ENCODE measurements around the gene CD3D. TPM values are rescaled to one million over a fixed set of nuclear protein-coding genes. Genes with fewer than 3 reads are reported as not detected.

CD3D gene
- total RNA-seq, 1 donor from 2014 or later, result not detected

- Mint-ChIP-seq H3K4me3 (ENCODE audit: low read depth) (no peak within 1 kb of the TSS), H3K4me1 (ENCODE audit: low read depth) (no peaks in the 10 kb centered on the region), H3K27ac (no peak within 1 kb of the TSS), H3K9me3 (ENCODE audit: low read depth) (no peaks in the 10 kb centered on the region), H3K36me3 (ENCODE audit: insufficient read depth) (no peaks in the 10 kb centered on the region), H3K27me3 (peaks cover 20% of the 10 kb centered on the region)
- no peak for DNase-seq (ENCODE audit: low spot score, unreplicated experiment)
- no peak for TF ChIP-seq CTCF (IDR thresholded peaks at IDR 0.05; ENCODE audit: unreplicated experiment)
Measured at GRCh38 chr11:118304568-118305248, 37.8 kb downstream of the CD3D start, which contains the start of gene CD3E. TSS of gene CD3E (plus strand) at chr11:118304730. CDS start at chr11:118304953, 223 bp downstream.

- no peak for TF ChIP-seq CTCF (IDR thresholded peaks at IDR 0.05; ENCODE audit: unreplicated experiment)
- H3K9me3 Mint-ChIP-seq (ENCODE audit: low read depth), result no peaks in the 10 kb centered on the region
- H3K27me3 Mint-ChIP-seq, result peaks cover 20% of the 10 kb centered on the region
- no peaks in the 10 kb centered on the region for H3K36me3 Mint-ChIP-seq (ENCODE audit: insufficient read depth)
- H3K4me1 Mint-ChIP-seq (ENCODE audit: low read depth), result no peaks in the 10 kb centered on the region
- no peak overlapping the region for H3K27ac Mint-ChIP-seq
- no peak for DNase-seq (ENCODE audit: low spot score, unreplicated experiment)
- H3K4me3 Mint-ChIP-seq (ENCODE audit: low read depth), result no peak overlapping the region
Measured at GRCh38 chr11:118304227-118304567, 38.3 kb downstream of the CD3D start.

- DNase-seq (ENCODE audit: low spot score, unreplicated experiment), result no peak
- no peak for TF ChIP-seq CTCF (IDR thresholded peaks at IDR 0.05; ENCODE audit: unreplicated experiment)
- H3K27me3 Mint-ChIP-seq, result peaks cover 20% of the 10 kb centered on the region
- H3K4me3 Mint-ChIP-seq (ENCODE audit: low read depth), result no peak overlapping the region
- no peak overlapping the region for H3K27ac Mint-ChIP-seq
- H3K4me1 Mint-ChIP-seq (ENCODE audit: low read depth), result no peaks in the 10 kb centered on the region
- no peaks in the 10 kb centered on the region for H3K36me3 Mint-ChIP-seq (ENCODE audit: insufficient read depth)
- no peaks in the 10 kb centered on the region for H3K9me3 Mint-ChIP-seq (ENCODE audit: low read depth)
Measured at GRCh38 chr11:118301600-118302195, 40.8 kb downstream of the CD3D start.

- peaks cover 12% of the 10 kb centered on the region for H3K27me3 Mint-ChIP-seq
- H3K9me3 Mint-ChIP-seq (ENCODE audit: low read depth), result no peaks in the 10 kb centered on the region
- H3K4me3 Mint-ChIP-seq (ENCODE audit: low read depth), result no peak overlapping the region
- peak; percentile 48 for TF ChIP-seq CTCF (IDR thresholded peaks at IDR 0.05; ENCODE audit: unreplicated experiment)
- H3K27ac Mint-ChIP-seq, result no peak overlapping the region
- no peaks in the 10 kb centered on the region for H3K36me3 Mint-ChIP-seq (ENCODE audit: insufficient read depth)
- no peaks in the 10 kb centered on the region for H3K4me1 Mint-ChIP-seq (ENCODE audit: low read depth)
- no peak for DNase-seq (ENCODE audit: low spot score, unreplicated experiment)
Measured at GRCh38 chr11:118295815-118296454, 46.6 kb downstream of the CD3D start.

GRCh38 chr11:118295199-118295598 lies 47.3 kb downstream of the CD3D start:
- H3K4me1 Mint-ChIP-seq (ENCODE audit: low read depth), result no peaks in the 10 kb centered on the region
- DNase-seq (ENCODE audit: low spot score, unreplicated experiment), result no peak
- TF ChIP-seq CTCF (IDR thresholded peaks at IDR 0.05; ENCODE audit: unreplicated experiment), result no peak
- no peaks in the 10 kb centered on the region for H3K36me3 Mint-ChIP-seq (ENCODE audit: insufficient read depth)
- peaks cover 11% of the 10 kb centered on the region for H3K27me3 Mint-ChIP-seq
- H3K9me3 Mint-ChIP-seq (ENCODE audit: low read depth), result no peaks in the 10 kb centered on the region
- H3K4me3 Mint-ChIP-seq (ENCODE audit: low read depth), result no peak overlapping the region
- H3K27ac Mint-ChIP-seq, result no peak overlapping the region
